GM18873 (cell line): ENCODE measurements around the gene MYLK.

Experiments used
- ATAC-seq: cut with Tn5 transposase; IDR thresholded peaks from one replicate; pipeline ENCODE4 v1.9.1; 2021; ENCODE audit warnings: mild to moderate bottlenecking, moderate library complexity, moderate number of reproducible peaks; ENCODE audit not compliant: unreplicated experiment, low FRiP score

MYLK gene

GRCh38 chr3:123636431-123636841 lies 247.7 kb downstream of the MYLK start:
- ATAC-seq: no peak

- ATAC-seq: no peak
Observed at GRCh38 chr3:123635717-123636116, 248.4 kb downstream of the MYLK start.

- ATAC-seq: no peak
Observed at GRCh38 chr3:123635217-123635616, 248.9 kb downstream of the MYLK start.

GRCh38 chr3:123634149-123635051 lies 249.7 kb downstream of the MYLK start:
- no peak for ATAC-seq

GRCh38 chr3:123633530-123633929 lies 250.6 kb downstream of the MYLK start:
- ATAC-seq: no peak

- ATAC-seq: no peak
Observed at GRCh38 chr3:123632161-123632655, 251.9 kb downstream of the MYLK start.

- no peak for ATAC-seq
Observed at GRCh38 chr3:123629747-123630047, 254.4 kb downstream of the MYLK start.

- no peak for ATAC-seq
Observed at GRCh38 chr3:123628996-123629746, 255.0 kb downstream of the MYLK start.

GRCh38 chr3:123627673-123628670 lies 256.2 kb downstream of the MYLK start:
- no peak for ATAC-seq

GRCh38 chr3:123626881-123627280 lies 257.3 kb downstream of the MYLK start:
- ATAC-seq: no peak

- ATAC-seq: no peak
Observed at GRCh38 chr3:123624302-123624701, 259.8 kb downstream of the MYLK start.

GRCh38 chr3:123623346-123623880 lies 260.7 kb downstream of the MYLK start:
- no peak for ATAC-seq

- no peak for ATAC-seq
Observed at GRCh38 chr3:123622766-123623165, 261.4 kb downstream of the MYLK start.

GRCh38 chr3:123621850-123622189 lies 262.3 kb downstream of the MYLK start:
- ATAC-seq: no peak

GRCh38 chr3:123621186-123621849 lies 262.8 kb downstream of the MYLK start:
- no peak for ATAC-seq

- no peak for ATAC-seq
Observed at GRCh38 chr3:123620343-123620742, 263.8 kb downstream of the MYLK start.

- no peak for ATAC-seq
Observed at GRCh38 chr3:123618768-123619484, 265.2 kb downstream of the MYLK start.

- ATAC-seq: no peak
Observed at GRCh38 chr3:123618076-123618708, 265.9 kb downstream of the MYLK start.

GRCh38 chr3:123616593-123616992 lies 267.5 kb downstream of the MYLK start:
- no peak for ATAC-seq
